Activated naive CD4-positive, alpha-beta T cell treated with anti-CD3 and anti-CD28 coated beads, Interleukin-2, amount 50 U/mL, for 16 hours (primary cell): ENCODE data around the gene LEPROT.
"Not testable (repeated sequence)": the region's sequence is repeated elsewhere in the genome, so short reads cannot be mapped to it uniquely, and the experiment has no call there.

Source experiments
- DNase-seq: peaks from one replicate; pipeline ENCODE4 v3.0.0-alpha.2; 2020

The LEPROT gene

GRCh38 chr1:65420590-65421350 lies at the start of gene LEPROT, which contains the start of gene LEPR:
Gene LEPROT (plus strand): TSS chr1:65420668. CDS start chr1:65420725, 57 bp downstream.
Gene LEPR (plus strand): TSS chr1:65420668. CDS start chr1:65565566, 144,898 bp downstream.
- no peak for DNase-seq

GRCh38 chr1:65371544-65371943 lies 48.9 kb upstream of the LEPROT start:
- no peak for DNase-seq

DNA sequence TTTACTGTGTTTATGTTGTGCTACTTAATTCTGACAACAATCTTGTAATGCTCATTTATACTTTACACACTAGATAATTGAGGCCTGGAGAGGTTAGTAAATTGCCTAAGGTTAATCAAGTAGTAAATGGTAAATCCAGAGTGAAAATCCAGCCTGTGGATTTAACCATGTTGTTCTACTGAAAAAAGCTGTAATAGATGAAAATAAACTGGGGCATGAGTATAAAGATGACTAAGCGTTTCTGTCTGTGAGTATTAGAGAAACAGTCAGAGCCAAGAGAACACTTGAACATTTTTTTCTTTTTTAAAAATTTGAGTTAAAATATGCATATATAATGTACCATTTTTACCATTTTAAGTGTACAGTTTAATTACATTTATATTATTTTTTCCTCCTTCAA lies 47.9 kb upstream of the LEPROT start:
- DNase-seq = no peak

- DNase-seq = no peak
These were observed 42.8 kb upstream of the LEPROT start for GRCh38 chr1:65377496-65378246.

GRCh38 chr1:65378247-65378946 lies 42.1 kb upstream of the LEPROT start:
- DNase-seq = no peak

- not testable (repeated sequence) for DNase-seq
These were observed 36.0 kb upstream of the LEPROT start for GRCh38 chr1:65384426-65384825.

- DNase-seq = no peak
These were observed 34.0 kb upstream of the LEPROT start for GRCh38 chr1:65386439-65386838.

GRCh38 chr1:65387821-65388220 lies 32.6 kb upstream of the LEPROT start:
- DNase-seq = no peak

GRCh38 chr1:65388908-65389695 lies 31.4 kb upstream of the LEPROT start:
- DNase-seq = no peak

- DNase-seq = no peak
These were observed 28.0 kb upstream of the LEPROT start for GRCh38 chr1:65392497-65392896.

- DNase-seq = no peak
These were observed 27.1 kb upstream of the LEPROT start for GRCh38 chr1:65393347-65393746.

- no peak for DNase-seq
These were observed 26.5 kb upstream of the LEPROT start for GRCh38 chr1:65393928-65394327.

GRCh38 chr1:65395887-65396612 lies 24.4 kb upstream of the LEPROT start:
- DNase-seq = no peak

- DNase-seq = no peak
These were observed 22.4 kb upstream of the LEPROT start for GRCh38 chr1:65398083-65398482.

DNA sequence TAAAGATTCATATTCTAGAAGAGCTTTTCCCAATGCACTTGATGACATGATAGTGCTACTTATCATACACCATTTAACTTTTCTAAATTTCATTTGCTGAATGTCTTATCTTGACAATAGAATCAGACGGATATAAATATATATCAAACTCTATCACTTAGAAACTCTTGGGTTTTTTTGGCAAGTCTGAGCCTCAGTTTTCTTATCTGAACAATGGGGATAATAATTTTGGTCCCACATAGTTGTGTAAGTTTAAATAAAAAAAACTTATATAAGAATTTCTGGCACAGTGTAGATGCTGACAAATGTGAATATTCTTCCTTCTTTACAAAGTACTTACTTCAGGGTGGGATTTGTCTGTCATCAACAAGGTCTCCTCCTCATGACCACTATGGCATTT lies 21.5 kb upstream of the LEPROT start:
- DNase-seq = no peak

DNA sequence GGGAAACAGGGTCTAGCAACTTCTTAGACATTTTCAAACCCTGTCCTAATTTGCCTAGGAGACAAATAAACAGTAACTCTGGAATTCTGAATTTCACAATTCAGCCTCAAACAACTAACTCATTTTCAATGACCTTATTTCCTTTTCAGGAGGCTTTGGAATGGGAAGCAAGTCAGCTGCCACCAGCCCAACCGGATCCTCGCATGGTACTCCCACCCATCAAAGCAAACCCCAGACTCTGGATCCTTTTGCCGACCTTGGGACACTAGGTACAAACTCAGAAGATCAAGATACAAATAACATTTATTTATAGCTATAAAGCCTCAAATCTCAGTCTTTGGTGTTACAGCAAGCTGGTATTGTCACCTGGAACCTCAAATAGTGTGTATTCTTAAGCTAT lies 18.9 kb upstream of the LEPROT start:
- no peak for DNase-seq

GRCh38 chr1:65404941-65405340 lies 15.5 kb upstream of the LEPROT start:
- no peak for DNase-seq

GRCh38 chr1:65407877-65408276 lies 12.6 kb upstream of the LEPROT start:
- DNase-seq = no peak

DNA sequence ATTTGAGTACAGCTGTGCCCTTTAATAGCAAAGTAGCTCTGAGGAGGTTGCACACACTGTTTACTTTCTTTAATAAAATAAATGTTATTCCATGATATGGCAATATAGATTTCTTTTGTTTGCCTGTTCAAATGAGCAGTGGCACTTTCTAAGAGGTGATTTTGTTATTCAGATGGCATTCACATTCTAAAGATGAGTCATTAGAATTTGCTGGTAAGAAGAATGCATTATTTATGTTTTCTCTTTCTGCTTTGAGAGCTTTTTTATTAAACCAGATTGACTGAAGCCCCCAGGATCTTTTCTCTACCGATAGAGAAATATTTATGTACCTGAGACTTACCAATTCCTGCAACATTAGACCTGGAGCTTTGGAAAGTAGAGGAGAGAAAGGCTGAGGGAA lies 11.2 kb upstream of the LEPROT start:
- no peak for DNase-seq

DNA sequence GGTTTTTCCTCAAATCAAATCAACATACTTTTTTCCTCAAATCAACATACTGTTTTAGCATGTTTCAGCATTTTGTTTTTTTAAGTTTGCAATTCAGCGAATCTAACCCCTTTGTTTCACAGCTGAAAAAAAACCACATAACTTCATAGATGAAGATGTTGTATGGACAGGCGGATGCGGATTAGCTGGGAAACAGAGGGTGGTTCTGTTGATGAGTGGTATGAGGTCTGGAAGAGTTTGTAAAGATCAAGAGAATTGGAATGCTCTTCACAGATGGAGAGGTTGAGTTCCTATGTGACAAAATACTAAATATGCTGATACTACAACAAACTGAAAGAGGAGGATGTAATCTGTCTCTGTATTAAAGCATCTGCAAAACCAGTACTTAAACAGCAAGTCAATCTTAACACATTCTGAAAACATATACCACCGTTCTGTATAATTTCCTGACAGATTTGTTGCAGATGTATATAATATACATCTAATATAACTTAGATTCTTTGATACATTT lies 10.6 kb upstream of the LEPROT start:
- DNase-seq = no peak

DNA sequence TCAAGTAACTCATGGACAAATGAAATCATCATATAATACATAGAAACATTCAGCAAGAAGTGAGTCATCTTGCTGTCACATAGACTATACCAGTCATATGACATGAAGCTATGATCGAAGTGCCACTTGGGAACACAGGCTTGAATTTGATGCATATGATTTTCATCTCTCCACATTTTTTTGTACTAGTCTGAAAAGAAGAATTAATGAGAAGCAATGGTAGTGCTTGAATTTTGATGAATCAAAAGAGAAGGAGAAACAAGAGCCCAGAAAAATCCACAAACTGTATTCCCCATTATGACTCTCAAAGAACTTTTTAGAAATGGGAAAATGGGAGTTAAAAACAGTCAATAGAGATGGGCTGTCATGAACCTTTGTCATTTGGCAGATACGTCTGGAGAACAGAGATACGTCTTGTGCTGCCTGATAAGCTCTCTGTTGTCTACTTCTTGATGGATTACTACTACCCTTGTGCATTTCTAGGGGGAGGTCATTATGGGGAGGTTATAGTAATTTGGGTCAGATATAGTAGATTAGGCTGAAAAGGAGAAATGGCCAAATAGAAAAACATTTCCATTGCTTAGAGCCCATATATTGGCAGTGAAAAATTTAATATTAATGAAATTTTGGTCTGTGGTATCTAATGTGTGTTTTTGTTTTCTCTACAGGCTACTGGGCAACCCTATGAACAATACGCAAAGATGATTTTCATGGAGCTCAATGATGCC lies 8.0 kb upstream of the LEPROT start:
- DNase-seq = no peak
